GM21737 (cell line): ENCODE measurements around the gene FAM83E.
"Not testable (repeated sequence)": the region's sequence is repeated elsewhere in the genome, so short reads cannot be mapped to it uniquely, and the experiment has no call there.

Experiments used
- ATAC-seq: cut with Tn5 transposase; IDR thresholded peaks from one replicate; pipeline ENCODE4 v1.9.1; 2021; ENCODE audit warnings: mild to moderate bottlenecking, moderate library complexity; ENCODE audit not compliant: unreplicated experiment

The FAM83E gene

GRCh38 chr19:48641850-48642249 lies 27.0 kb upstream of the FAM83E start:
- ATAC-seq = no peak

- ATAC-seq = no peak
These were observed 24.9 kb upstream of the FAM83E start for GRCh38 chr19:48639483-48640375.

DNA sequence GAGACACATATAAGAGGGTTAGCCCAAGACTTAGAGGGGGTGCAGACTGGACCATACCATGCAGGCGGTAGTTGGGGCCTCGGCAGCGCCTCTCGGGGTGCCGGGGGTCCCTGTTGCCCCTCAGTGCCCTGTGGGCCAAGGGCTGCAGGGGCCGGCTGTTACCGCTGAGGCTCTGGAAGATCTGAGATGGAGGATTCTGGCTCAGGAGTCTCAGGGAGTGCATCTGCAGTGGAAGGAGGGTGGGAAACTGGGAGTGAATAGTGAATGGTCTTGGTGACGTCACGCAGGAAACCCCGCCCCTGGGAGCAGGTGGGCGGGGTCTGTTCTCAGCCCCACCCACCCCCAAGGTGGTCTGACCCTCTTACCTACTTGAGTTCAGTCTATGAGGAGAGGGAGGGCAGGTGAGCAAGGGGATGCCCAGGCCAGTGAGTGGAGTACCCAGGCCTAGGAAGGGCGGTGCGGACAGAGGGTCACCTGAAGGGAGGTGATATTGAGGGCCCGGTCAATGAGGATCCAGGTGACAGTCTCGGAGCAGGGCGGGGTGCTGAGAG lies 24.0 kb upstream of the FAM83E start:
- ATAC-seq = no peak

GRCh38 chr19:48637948-48638830 lies 23.3 kb upstream of the FAM83E start:
- ATAC-seq = peak; percentile 7

GRCh38 chr19:48637449-48637947 lies 22.6 kb upstream of the FAM83E start:
- ATAC-seq = peak; percentile 65

- no peak for ATAC-seq
These were observed 22.1 kb upstream of the FAM83E start, which contains the start of gene DBP for GRCh38 chr19:48636859-48637448. DBP (minus strand) TSS chr19:48637379; CDS start chr19:48636994, 385 bp downstream.

DNA sequence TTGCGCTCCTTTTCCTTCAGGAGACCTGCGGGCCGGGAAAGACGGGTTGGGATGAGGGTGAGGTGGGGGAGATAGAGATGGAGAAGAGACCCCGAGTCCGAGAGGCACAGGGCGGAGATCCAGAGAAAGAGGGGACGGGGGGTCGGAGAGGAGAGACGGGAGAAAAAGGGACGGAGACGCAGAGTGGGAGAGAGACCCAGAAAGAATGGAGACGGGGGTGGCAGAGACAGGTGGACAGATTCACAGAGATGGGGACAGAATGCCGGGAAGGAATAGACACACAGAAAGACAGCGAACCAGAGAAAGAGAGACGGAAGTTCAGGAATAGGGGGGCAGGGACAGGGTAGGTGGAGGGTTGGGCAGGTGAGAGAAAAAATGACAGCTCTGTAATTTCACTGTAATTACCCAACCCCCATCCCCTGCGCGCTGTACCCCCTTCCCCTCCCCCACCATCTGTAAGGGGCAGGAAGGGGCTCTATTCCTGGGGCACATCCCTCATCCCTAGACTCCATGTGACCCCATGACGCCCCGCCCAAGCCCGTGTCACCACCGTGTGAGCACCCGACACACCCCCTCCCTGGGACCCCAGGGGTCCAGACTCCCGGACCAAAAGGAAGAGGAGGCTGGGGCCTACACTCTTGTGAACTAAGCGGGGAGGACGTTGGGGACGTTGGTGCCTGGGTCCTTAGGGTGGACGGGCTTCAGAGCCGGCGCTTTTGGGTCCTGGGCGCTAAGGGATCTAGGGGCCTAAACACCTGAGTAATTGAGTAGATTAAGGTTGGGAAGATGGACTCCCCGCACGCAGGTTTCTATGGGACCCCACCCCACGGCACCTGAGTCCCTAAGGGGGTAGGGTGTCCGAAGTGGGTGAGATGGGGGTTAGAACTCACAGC lies 21.3 kb upstream of the FAM83E start:
- no peak for ATAC-seq

DNA sequence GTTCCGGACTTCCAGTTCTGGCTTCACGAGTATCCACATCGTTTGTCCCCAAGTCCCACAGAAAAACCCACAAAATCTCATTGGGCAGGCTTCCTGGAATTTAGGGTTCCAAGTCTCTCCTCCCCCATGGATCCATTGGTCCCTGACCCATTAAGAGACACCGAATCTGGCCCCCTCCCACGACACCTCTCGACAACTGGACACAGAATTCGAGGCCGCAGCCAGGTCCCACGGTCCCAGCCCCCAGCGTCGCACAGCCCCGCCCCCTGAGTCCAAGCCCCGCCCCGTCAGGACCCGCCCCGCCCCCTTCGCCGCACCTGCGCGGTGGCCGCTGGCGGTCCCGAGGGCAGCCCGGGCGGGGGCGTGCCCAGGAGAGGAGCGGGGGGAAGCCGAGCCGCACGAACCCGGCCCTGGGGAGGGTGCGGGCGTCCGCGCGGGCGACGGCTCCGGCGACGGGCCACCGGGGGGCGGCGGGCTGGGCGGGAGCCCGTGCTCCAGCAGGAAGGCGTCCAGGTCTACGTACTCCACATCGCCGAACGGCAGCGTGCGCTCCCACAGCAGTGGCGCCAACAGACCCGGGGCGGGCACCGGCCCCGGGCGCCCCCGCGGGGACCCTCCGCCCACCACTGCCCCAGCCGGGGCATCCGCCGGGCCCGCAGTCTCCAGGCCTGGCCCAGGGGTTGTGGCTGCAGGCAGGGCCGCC lies 20.5 kb upstream of the FAM83E start:
- ATAC-seq = peak; percentile 21

DNA sequence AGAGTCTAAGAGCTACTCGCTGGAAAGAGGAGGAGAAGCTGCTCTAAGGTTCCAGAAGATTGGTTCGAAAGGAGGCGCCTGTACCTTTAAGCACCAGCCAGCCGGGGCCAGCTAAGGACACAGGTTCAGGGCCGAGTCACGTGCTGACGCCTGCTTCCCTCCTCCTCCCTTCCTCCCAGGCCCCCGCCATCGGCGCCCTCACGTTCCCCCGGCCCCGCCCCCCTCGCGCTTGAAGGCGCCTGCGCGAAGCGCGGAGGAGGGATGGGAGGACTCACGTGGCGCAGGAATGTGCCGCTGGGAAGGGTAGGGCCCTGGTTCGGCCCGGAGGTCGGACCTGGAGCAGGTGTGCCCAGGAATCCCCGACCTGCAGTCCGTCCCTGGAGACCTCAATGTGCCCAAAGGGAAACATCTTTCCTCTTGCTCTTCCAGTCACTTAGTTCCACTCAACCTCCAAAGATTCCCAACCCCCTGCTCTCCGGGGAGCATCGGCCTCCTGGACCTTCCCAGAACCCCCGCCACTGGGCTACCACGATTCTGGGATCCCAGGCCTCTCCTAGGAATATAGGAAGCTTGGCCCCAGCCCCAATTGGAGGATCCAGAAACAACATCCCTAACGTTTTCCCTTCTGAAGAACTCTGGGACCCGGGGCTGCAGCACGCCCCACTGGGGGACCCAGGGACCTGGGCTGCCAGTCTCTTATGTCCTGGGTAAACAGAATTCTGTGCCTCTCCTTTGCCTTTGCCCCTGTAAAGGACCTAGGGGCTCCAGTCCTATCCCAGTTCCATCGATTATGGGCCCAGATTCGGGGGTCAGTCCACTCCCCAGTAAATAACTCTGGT lies 19.8 kb upstream of the FAM83E start:
- ATAC-seq = no peak

DNA sequence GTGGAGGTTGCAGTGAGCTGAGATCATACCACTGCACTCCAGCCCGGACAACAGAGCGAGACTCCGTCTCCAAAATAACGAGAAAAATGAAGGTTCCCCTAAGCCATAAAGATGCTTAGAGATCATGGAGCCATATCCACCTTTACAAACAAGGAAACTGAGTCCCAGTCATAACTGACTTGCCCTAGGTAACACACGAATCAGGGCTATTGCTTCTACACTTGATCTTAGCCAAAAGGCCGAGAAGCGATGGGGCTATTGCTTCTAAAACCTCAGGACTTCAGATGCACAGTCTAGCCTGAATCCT lies 19.1 kb upstream of the FAM83E start:
- no peak for ATAC-seq

DNA sequence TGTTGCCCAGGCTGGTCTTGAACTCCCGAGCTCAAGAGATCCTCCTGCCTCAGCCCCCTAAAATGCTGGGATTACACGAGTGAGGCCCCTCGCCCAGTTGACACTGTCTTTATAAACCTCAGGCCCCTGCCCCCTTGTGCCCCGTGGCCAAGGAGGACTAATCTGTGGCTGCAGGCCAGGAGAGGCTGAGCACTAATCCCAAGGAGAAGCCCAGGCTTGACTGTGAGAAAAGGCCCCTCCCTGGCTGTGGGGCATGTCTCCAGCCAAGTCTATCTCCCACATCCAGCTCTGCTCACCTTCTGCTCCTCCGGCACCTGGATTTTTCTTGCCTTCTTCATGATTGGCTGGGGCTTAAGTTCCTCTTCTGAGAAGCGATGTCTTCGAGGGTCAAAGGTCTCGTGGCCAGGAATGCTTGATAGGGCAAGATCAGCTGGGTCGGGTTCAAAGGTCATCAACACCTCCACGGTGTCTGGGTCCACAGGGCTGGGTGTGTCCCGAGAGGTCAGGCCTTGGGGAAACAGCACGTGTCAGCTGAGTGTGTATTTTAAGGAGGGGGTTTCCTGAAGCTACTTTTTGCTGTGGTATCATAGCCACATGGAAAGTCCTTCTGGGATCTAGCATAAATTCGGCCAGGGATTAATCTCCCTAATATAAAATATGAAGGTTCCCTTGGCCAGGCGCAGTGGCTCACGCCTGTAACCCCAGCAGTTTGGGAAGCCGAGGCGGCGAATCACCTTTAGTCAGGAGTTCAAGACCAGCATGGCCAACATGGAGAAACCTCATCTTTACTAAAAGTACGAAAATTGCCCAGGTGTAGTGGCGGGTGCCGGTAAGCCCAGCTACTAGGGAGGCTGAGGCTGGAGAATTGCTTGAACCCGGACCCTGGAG lies 18.5 kb upstream of the FAM83E start:
- no peak for ATAC-seq

DNA sequence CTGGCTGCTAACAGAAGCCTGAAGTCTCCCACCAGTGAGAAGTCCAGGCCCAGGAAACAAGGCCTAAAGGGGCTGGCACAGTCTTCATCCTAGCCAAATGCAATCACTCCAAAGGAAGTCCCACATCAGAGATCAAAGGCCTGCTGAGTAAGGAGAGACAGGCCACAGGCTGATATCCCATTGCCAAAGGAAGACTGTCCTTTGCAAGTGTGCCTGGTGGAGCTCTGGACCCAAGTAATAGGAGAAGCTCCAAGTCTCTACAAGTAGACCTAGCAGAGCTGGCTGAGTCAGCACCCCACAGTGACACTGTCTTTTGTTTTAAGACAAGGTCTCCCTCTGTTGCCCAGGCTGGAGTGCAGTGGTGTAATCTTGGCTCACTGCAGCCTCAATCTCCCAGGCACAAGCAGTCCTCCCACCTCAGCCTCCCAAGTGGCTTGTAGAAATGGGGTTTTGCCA lies 17.8 kb upstream of the FAM83E start:
- no peak for ATAC-seq

- not testable (repeated sequence) for ATAC-seq
These were observed 17.4 kb upstream of the FAM83E start for GRCh38 chr19:48632286-48632685.

DNA sequence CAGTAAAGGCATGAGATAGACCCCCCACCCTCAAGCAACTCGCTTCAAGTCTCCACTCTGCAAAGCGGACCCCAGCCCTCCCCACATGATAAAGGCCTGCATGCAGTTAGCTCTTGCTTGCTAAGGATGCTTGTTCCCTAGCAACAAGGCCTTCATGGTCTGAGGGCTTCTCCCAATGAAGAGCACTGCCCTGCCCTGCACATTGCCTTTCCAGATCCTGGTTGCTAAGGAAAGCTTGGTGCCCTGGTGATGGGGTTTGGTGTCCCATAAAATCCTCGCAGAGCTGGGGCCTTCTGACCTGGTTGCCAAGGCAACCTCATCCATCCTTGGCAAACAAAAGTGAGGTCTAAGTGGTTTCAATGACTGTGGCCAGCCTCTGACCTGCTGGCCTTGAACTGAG lies 16.3 kb upstream of the FAM83E start:
- no peak for ATAC-seq

- no peak for ATAC-seq
These were observed 15.6 kb upstream of the FAM83E start for GRCh38 chr19:48630296-48631063.

DNA sequence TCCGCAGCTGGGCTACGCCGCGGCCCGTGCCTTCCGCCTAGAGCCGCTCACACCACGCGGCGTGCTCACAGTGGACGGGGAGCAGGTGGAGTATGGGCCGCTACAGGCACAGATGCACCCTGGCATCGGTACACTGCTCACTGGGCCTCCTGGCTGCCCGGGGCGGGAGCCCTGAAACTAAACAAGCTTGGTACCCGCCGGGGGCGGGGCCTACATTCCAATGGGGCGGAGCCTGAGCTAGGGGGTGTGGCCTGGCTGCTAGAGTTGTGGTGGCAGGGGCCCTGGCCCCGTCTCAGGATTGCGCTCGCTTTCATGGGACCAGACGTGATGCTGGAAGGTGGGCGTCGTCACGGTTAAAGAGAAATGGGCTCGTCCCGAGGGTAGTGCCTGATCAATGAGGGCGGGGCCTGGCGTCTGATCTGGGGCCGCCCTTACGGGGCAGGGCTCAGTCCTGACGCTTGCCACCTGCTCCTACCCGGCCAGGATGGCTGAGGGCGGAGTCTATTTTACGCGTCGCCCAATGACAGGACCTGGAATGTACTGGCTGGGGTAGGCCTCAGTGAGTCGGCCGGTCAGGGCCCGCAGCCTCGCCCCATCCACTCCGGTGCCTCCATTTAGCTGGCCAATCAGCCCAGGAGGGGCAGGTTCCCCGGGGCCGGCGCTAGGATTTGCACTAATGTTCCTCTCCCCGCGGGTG lies 14.9 kb upstream of the FAM83E start:
- ATAC-seq = no peak
